Peyer's patch (tissue), 4 donors: ENCODE data around the gene GINS1. TPM values are rescaled to one million over a fixed set of nuclear protein-coding genes. Genes with fewer than 3 reads are reported as not detected.

Source experiments
- DNase-seq, 3 donors: peaks; one replicate each; pipeline ENCODE4 v3.0.0-alpha.2; 2017 to 2019
- H3K27ac ChIP-seq, 4 donors: fragments of 200-600 bp; sonication (generic); one replicate each; pipeline ENCODE4 v1.5.1; 2016 to 2019
- H3K27me3 ChIP-seq, 2 donors: fragments of 200-600 bp; sonication (generic); one replicate each; pipeline ENCODE4 v1.5.1; 2019
- H3K36me3 ChIP-seq, 3 donors: fragments of 200-600 bp; sonication (generic); one replicate each; pipeline ENCODE4 v1.5.1; 2016 to 2019
- H3K4me1 ChIP-seq, 4 donors: fragments of 200-600 bp; sonication (generic); one replicate each; pipeline ENCODE4 v1.5.1; 2016 to 2019
- H3K4me3 ChIP-seq, 4 donors: fragments of 200-600 bp; sonication (generic); 1 replicate in 3 of 4; 2 replicates in 1 of 4; pipeline ENCODE4 v1.5.1; 2016 to 2019; ENCODE audit warnings: mild to moderate bottlenecking in 1 of 4
- H3K9me3 ChIP-seq, 4 donors: fragments of 200-600 bp; sonication (generic); one replicate each; pipeline ENCODE4 v1.5.1; 2016 to 2019; ENCODE audit warnings: mild to moderate bottlenecking in 1 of 4
- POLR2A ChIP-seq, 2 donors: fragments of 450-650 bp; IDR thresholded peaks; one replicate each; pipeline ENCODE4 v1.5.1; 2017; ENCODE audit warnings: antibody characterized with exemption in 2 of 2, mild to moderate bottlenecking in 2 of 2, moderate library complexity in 2 of 2
- total RNA-seq, 4 donors: library from RNA; depleted of rRNA; stranded (reverse); fragments of >200 nt; gene quantifications; one replicate each; pipeline ENCODE4 v1.1.0, GENCODE V29; 2016
- TF ChIP-seq, protein P1 (sequence below), 6 experiments: fragments of 450-650 bp in 4 of 6; fragments of 200-600 bp in 2 of 6; sonication (generic) in 1 of 6; IDR thresholded peaks; one replicate each; pipeline ENCODE4 v1.5.1; 2017 to 2019; ENCODE audit warnings: antibody characterized with exemption in 6 of 6, mild to moderate bottlenecking in 3 of 6, moderate library complexity in 1 of 6

Gene GINS1
- total RNA-seq, 4 donors from 2014 or later, result 0.53 to 14.0 (median 1.4) TPM

GRCh38 chr20:25481918-25482253 is 74.4 kb downstream of the GINS1 start:
- TF ChIP-seq, protein P1, sequence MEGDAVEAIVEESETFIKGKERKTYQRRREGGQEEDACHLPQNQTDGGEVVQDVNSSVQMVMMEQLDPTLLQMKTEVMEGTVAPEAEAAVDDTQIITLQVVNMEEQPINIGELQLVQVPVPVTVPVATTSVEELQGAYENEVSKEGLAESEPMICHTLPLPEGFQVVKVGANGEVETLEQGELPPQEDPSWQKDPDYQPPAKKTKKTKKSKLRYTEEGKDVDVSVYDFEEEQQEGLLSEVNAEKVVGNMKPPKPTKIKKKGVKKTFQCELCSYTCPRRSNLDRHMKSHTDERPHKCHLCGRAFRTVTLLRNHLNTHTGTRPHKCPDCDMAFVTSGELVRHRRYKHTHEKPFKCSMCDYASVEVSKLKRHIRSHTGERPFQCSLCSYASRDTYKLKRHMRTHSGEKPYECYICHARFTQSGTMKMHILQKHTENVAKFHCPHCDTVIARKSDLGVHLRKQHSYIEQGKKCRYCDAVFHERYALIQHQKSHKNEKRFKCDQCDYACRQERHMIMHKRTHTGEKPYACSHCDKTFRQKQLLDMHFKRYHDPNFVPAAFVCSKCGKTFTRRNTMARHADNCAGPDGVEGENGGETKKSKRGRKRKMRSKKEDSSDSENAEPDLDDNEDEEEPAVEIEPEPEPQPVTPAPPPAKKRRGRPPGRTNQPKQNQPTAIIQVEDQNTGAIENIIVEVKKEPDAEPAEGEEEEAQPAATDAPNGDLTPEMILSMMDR (IDR thresholded peaks at IDR 0.05), result no peak
- TF ChIP-seq POLR2A (IDR thresholded peaks at IDR 0.05), result no peak
- no peak for DNase-seq
- Histone ChIP-seq H3K27me3 (no peaks in the 10 kb centered on the region), H3K27ac (no peak overlapping the region), H3K4me3 (no peak overlapping the region), H3K36me3 (peaks cover 0 to 12% (median 0%) of the 10 kb centered on the region in 3 donors), H3K9me3 (no peaks in the 10 kb centered on the region), H3K4me1 (no peaks in the 10 kb centered on the region)

GRCh38 chr20:25483431-25484132 is 76.1 kb downstream of the GINS1 start:
- peaks cover 0 to 19% (median 0%) of the 10 kb centered on the region in 3 donors for H3K36me3 ChIP-seq
- no peaks in the 10 kb centered on the region for H3K27me3 ChIP-seq
- H3K4me1 ChIP-seq, result no peaks in the 10 kb centered on the region
- no peak for DNase-seq
- H3K9me3 ChIP-seq, result no peaks in the 10 kb centered on the region
- no peak for TF ChIP-seq POLR2A (IDR thresholded peaks at IDR 0.05)
- TF ChIP-seq, protein P1 (IDR thresholded peaks at IDR 0.05), result no peak
- H3K27ac ChIP-seq, result no peak overlapping the region
- H3K4me3 ChIP-seq, result no peak overlapping the region

GRCh38 chr20:25484224-25484846 is 76.9 kb downstream of the GINS1 start:
- Histone ChIP-seq H3K27ac (no peak overlapping the region), H3K4me3 (no peak overlapping the region), H3K27me3 (no peaks in the 10 kb centered on the region), H3K9me3 (no peaks in the 10 kb centered on the region), H3K36me3 (peaks cover 0 to 19% (median 0%) of the 10 kb centered on the region in 3 donors), H3K4me1 (no peaks in the 10 kb centered on the region)
- DNase-seq, result no peak
- TF ChIP-seq, protein P1 (IDR thresholded peaks at IDR 0.05), result no peak
- TF ChIP-seq POLR2A (IDR thresholded peaks at IDR 0.05), result no peak

GRCh38 chr20:25484911-25485511 is 77.5 kb downstream of the GINS1 start:
- Histone ChIP-seq H3K36me3 (peaks cover 0 to 19% (median 0%) of the 10 kb centered on the region in 3 donors), H3K4me1 (no peaks in the 10 kb centered on the region), H3K27ac (no peak overlapping the region), H3K9me3 (no peaks in the 10 kb centered on the region), H3K27me3 (no peaks in the 10 kb centered on the region), H3K4me3 (no peak overlapping the region)
- DNase-seq, result no peak
- TF ChIP-seq POLR2A (IDR thresholded peaks at IDR 0.05), result no peak
- TF ChIP-seq, protein P1 (IDR thresholded peaks at IDR 0.05), result no peak

GRCh38 chr20:25485872-25486271 is 78.4 kb downstream of the GINS1 start:
- Histone ChIP-seq H3K9me3 (no peaks in the 10 kb centered on the region), H3K4me1 (no peaks in the 10 kb centered on the region)

More at GRCh38 chr20:25485872-25486271, 78.4 kb downstream of the GINS1 start:
- Histone ChIP-seq H3K27ac (no peak overlapping the region), H3K36me3 (peaks cover 0 to 16% (median 0%) of the 10 kb centered on the region in 3 donors), H3K27me3 (no peaks in the 10 kb centered on the region), H3K4me3 (no peak overlapping the region)
- no peak for TF ChIP-seq POLR2A (IDR thresholded peaks at IDR 0.05)
- TF ChIP-seq, protein P1 (IDR thresholded peaks at IDR 0.05), result no peak
- no peak for DNase-seq
